GM18520 (cell line): ENCODE measurements around the gene RAP1GDS1.
A peak's percentile ranks its signal among the peaks of the same experiment; 100 is the strongest.

Experiments used
- ATAC-seq: cut with Tn5 transposase; IDR thresholded peaks from one replicate; pipeline ENCODE4 v1.9.1; 2021; ENCODE audit not compliant: unreplicated experiment

RAP1GDS1 gene

DNA sequence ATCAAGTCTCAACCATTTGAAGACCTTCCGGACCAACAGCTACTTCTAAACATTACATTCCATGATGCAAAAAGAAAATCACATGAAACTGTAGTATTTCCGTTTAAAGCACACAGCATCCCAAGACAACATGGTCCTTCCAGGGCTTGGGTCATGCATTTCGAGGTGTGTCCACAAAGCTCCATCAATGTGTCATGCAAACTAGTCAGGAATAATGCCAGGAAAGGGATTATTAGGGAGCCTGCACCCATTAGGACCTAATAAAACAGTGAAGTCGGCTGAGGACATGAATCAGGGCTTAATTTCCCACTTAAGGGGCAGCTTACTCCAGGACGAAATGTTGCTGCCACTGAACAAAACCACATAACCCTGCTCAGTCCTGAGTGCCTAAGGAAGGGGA lies 219.4 kb downstream of the RAP1GDS1 start:
- ATAC-seq = no peak

DNA sequence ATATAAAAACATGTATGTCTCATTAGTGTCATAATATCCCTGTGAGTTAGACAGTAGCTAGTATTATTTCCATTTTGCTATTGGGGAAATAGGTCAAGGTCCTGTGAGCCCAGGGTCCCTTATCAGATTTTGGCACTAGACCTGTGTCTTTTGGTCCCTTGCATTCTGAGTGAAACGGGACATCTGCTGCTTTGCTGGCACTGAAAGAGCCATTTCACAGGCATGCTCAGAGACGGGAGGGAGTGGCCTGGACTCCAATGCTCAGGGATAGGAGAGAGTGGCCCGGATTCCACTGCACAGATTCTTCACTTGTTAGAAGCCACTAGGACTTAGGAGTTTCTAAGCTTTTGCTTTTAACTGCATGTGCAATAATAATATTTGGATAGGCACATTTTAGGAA lies 220.0 kb downstream of the RAP1GDS1 start:
- ATAC-seq = no peak

DNA sequence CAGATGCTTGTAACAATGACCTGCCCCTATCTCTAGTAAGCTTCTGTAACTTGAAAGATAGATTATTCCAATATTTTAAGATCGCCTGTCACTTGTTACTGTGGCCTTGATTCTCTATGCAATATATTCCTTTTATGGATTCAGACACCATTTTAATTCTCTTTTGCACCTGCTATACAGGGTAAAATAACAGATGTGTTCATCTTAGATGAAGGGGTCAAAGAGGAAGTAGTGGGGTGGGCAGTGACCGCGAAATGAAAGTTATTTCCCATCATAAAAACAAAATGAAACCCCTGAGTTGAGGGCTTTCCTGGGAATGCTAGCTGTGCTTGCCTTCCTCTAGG lies 221.3 kb downstream of the RAP1GDS1 start:
- ATAC-seq = no peak

DNA sequence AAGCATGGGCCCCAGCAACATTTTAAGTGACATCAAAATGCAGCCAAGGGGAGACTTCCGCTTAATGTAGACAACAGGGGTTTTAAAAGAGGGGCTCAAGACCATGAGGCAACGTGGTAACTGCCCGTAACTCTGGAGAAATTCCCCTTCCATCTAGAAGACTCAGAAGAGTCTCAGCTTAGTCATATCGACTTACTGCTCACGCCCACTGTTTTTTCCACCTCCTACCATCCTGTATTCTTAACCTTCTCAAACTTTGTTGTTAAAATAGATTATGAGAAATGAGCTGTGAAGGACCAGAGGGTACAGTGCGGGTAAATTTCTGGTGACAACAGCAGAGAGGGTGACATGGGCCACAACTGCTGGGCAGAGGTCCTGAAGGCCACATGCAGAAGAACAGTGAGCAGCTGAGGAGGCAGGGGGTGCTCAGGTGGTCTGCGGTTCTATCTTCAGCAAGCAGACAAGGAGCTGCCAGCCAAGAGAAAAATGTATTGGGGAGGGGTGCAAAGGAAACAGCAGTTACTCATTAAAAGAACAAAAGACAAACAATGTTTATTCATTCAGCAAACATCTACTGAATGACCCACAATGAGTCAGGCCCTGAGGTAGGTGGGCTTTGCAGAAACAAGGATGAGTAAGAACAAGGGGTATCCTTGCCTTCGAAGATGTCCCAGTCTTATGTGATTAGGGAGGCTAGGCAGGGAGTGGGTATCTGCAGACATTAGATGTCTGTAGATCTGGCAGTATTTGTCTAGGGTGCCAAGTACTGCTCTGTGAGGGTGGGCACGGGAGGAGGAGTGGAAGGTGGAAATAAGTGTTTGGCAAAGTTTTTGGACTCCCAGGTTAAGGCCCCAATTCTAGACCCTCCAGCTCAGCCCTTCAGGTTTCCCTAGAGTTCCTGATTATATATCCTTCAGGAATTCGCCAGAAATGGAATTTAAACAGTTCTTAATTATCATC lies 221.9 kb downstream of the RAP1GDS1 start:
- ATAC-seq = peak; percentile 96

DNA sequence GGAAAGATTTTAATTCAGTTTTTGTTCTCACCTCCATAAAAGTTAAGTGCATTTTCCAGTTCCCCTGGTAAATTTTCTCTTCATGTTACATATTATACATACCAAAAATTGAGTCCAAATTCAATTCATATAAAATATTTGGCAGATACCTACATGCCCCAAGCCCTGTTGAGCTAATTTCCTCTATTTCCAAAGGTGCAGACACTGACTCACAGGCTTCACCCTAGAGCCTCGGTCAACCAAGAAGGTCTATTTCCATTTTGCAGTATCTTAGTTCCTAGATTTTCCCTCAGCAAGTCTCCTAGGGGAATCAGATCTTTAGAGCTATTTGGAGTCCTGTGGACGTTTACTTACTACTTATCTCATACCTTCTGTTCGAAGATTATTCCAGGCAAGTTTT lies 222.8 kb downstream of the RAP1GDS1 start:
- no peak for ATAC-seq

DNA sequence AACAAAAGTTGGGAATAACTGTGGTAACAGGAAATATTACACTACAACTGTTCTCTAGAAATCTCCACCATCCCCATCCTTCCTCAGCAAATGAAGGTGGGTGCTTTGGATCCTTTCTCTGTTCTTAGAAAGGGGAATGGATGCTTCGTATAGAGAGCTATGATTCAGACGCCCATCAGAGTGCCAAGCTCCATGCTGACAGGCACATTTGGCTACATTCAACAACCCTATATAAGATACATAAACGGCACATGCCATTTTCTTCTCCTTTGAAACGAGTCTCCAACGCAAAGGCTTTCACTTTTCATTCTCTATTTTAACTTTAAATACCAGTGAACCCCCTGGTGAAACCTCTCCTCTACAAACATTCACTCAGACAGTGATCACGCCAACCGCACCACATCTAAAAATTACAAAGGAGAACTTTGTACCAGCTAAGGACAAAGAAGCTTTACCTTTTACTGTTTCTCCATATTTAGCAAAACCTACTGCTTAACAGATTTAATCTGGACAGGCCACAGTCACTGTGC lies 224.7 kb downstream of the RAP1GDS1 start:
- no peak for ATAC-seq

DNA sequence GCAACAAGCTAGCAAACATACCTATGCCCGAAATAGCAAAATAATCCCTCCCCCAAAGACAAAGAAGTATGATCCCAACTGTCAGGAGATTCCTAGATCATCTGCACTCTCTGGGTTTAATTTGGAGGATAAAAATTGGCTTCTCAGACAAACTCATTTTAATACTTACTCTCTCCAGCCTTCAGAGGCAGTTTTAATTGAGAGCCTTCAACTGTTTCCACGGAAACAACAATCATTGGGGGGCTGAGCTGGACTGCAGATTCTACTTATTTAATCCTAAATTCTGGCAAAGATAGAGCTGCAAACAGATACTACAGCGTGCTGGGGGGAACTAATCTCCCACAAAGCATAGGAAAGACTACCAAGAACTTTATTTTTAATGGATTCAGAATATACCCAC lies 229.1 kb downstream of the RAP1GDS1 start:
- ATAC-seq = no peak

DNA sequence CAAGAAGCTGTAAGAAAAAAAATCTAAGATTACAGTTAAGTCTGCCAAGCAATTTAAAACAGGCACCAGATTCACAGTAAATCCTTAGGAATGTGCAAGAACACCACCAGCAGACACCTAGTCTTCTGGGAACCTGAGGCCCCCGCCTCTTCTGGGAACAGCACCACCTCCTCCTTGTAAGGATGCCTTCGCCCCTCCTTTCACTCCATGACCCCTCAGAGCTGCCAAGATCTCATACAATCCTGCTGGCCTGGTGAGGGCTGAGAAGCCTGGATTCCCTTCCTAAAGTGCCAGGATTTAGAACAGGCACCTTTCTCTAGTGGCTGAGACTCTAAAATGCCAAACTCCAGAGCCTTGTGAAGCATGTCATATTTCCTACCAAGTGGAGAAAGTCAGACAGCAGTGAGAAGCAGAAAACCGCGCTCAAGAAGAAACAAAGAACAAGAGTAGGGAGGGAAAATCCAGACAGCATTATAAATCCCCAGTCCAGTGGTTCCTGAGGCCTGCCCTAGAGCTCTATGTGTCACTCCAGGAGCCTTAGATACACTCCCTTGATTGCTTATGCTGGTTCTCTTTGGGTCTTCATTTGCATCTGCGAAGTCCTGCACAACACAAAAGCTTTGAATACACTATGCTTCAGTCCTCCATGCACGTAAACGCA lies 230.8 kb downstream of the RAP1GDS1 start:
- ATAC-seq = no peak

DNA sequence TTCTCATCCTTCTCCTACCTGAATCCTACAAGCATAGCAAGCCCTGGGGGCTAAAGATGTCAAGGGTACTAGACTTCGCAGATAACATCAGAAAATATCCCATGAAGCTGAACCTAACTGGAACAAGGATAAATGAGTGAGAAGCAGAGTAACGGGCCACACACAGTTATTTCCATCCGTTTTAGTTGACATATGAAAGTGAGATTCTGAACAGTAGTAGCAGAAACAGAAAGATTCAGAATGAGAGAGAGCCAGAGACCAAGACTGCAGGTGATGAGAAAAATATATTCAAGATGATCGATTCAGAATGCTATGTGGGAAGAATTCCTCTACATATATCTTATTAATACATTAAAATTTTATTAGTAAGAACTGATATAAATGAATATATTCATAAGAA lies 232.1 kb downstream of the RAP1GDS1 start:
- ATAC-seq = peak; percentile 75
